KBM-7 (cell line): ENCODE measurements around the gene SLC12A6.
"Not testable (repeated sequence)": the region's sequence is repeated elsewhere in the genome, so short reads cannot be mapped to it uniquely, and the experiment has no call there.

Experiments
- DNase-seq: peaks from one replicate; pipeline ENCODE4 v3.0.0-alpha.2; 2015
- in situ Hi-C: fragments of 300-500 bp; cut with MboI; formaldehyde crosslinking; loops from 2 replicates; pipeline ENCODE4 v1.14.3; 2020; ENCODE audit warnings: low sequenced_read_pairs, low pct_unique_long_range_greater_than_20kb, mixed read lengths

Gene SLC12A6

GRCh38 chr15:34217587-34218225 is 119.9 kb downstream of the SLC12A6 start:
- in situ Hi-C loops, result no loop called here
- no peak for DNase-seq

- no peak for DNase-seq
- in situ Hi-C loops, result no loop called here
Measured at GRCh38 chr15:34216527-34217270, 120.9 kb downstream of the SLC12A6 start.

GRCh38 chr15:34214135-34214534 is 123.4 kb downstream of the SLC12A6 start:
- in situ Hi-C loops, result no loop called here

GRCh38 chr15:34213690-34214089 is 123.9 kb downstream of the SLC12A6 start:
- in situ Hi-C loops, result no loop called here
- DNase-seq, result no peak

More at GRCh38 chr15:34214135-34214534, 123.4 kb downstream of the SLC12A6 start:
- DNase-seq, result no peak

GRCh38 chr15:34209421-34210282 is 127.9 kb downstream of the SLC12A6 start, which contains the start of gene KATNBL1:
TSS of gene KATNBL1 (minus strand) at chr15:34210096. CDS start at chr15:34163676, 46,420 bp downstream.
- peak; percentile 97 for DNase-seq
- in situ Hi-C loops, result no loop called here

GRCh38 chr15:34206011-34206410 is 131.6 kb downstream of the SLC12A6 start:
- in situ Hi-C loops, result no loop called here
- DNase-seq, result no peak

- no peak for DNase-seq
- in situ Hi-C loops, result no loop called here
Measured at GRCh38 chr15:34203936-34204335, 133.6 kb downstream of the SLC12A6 start.

GRCh38 chr15:34203305-34203704 is 134.3 kb downstream of the SLC12A6 start:
- in situ Hi-C loops, result no loop called here
- DNase-seq, result no peak

GRCh38 chr15:34193272-34193671 is 144.3 kb downstream of the SLC12A6 start:
- in situ Hi-C loops, DNase-seq: not testable (repeated sequence)

GRCh38 chr15:34188711-34189110 is 148.9 kb downstream of the SLC12A6 start:
- in situ Hi-C loops, result no loop called here
- DNase-seq, result no peak

GRCh38 chr15:34185666-34186065 is 151.9 kb downstream of the SLC12A6 start:
- in situ Hi-C loops, result no loop called here
- DNase-seq, result no peak

- in situ Hi-C loops, result no loop called here
- DNase-seq, result no peak
Measured at GRCh38 chr15:34182942-34183341, 154.6 kb downstream of the SLC12A6 start.
